GM12801 (cell line): ENCODE data around the gene KCNA5.

ENCODE experiments used
- TF ChIP-seq, protein P1 (sequence below): IDR thresholded peaks from one replicate; pipeline ENCODE4 v1.5.1; 2011; ENCODE audit warnings: control low read depth; ENCODE audit not compliant: insufficient read length; ENCODE audit errors: extremely low read depth

Gene KCNA5

GRCh38 chr12:5030066-5030465, 13.6 kb upstream of the KCNA5 start:
- TF ChIP-seq, protein P1, sequence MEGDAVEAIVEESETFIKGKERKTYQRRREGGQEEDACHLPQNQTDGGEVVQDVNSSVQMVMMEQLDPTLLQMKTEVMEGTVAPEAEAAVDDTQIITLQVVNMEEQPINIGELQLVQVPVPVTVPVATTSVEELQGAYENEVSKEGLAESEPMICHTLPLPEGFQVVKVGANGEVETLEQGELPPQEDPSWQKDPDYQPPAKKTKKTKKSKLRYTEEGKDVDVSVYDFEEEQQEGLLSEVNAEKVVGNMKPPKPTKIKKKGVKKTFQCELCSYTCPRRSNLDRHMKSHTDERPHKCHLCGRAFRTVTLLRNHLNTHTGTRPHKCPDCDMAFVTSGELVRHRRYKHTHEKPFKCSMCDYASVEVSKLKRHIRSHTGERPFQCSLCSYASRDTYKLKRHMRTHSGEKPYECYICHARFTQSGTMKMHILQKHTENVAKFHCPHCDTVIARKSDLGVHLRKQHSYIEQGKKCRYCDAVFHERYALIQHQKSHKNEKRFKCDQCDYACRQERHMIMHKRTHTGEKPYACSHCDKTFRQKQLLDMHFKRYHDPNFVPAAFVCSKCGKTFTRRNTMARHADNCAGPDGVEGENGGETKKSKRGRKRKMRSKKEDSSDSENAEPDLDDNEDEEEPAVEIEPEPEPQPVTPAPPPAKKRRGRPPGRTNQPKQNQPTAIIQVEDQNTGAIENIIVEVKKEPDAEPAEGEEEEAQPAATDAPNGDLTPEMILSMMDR, result no peak

DNA sequence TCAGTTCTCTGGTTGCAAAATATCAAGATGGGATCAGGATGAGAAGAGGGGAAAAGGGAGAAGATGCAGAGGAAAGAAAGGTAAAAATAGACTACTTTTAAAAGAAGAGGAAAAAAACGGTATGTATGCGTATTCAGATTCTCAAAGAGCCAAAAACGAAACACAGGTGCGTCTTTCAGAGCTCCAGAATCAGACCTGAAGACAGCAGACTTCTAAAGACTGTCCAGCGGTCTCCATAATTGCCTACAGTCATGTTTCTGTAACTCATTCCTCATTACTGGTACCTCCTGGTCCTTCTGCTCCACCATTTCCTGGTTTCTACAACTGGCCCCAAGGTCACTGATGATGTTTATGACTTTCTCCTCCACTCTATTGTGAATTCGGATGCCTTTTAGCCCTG, 12.4 kb upstream of the KCNA5 start:
- TF ChIP-seq, protein P1, result no peak

- TF ChIP-seq, protein P1, result no peak
These were observed 11.7 kb upstream of the KCNA5 start for GRCh38 chr12:5031958-5032357.

DNA sequence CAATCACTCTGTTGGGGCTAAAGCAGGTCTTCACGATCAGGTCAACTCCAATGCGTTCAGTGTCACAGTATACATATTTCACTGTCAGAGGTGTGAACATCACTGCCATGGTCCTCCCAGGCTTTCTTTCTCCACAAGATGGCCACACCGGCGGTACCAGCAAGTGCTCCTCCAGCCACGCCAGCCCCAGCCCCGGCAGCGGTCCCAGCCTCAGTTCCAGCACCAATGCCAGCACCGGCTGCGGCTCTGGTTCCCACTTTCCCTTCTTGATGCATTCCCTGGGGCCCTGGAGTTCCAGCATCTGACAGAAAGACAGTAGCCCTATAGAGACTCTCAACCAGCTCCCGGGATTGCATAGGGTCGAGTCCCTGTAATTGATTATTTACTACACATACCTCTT, 10.9 kb upstream of the KCNA5 start:
- TF ChIP-seq, protein P1, result no peak

DNA sequence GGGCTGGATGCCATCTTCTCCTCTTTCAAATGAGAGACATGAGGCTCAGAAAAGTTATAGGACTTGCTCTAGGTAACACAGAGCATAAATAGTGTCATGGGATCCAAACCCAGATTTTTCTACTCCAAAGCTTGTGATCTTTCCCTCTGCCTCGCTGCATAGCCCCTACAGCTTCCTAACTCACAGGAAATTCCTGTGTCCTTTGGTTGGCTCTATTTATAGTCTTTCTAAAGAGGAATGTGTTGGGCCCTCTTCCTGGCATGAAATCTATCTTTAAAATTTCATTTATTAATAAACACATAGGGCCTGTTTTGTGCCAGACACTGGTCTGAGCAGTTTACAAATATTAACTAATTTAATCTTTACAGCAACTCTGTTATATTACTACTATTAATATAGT, 9.8 kb upstream of the KCNA5 start:
- TF ChIP-seq, protein P1, result no peak

- TF ChIP-seq, protein P1, result no peak
These were observed 9.1 kb upstream of the KCNA5 start for GRCh38 chr12:5034603-5035002.

DNA sequence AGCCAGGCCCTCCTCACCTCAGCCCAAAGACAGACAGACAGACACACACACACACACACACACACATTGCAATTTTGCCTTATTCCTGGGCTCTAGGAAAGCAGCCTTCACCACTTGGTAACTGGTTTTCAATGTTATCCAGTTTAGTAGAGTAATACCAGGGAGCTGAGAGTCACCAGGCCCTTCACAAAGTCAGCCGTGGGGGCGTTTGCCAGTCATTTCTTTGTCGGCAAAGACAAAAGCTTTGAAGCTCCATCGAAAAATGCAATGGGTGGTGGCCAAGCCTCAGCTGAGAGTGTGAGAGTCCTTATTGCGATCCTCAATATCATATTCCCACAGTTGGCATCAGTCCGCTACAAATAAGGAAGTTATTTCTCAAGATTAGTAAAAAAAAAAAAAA, 8.1 kb upstream of the KCNA5 start:
- TF ChIP-seq, protein P1, result no peak

DNA sequence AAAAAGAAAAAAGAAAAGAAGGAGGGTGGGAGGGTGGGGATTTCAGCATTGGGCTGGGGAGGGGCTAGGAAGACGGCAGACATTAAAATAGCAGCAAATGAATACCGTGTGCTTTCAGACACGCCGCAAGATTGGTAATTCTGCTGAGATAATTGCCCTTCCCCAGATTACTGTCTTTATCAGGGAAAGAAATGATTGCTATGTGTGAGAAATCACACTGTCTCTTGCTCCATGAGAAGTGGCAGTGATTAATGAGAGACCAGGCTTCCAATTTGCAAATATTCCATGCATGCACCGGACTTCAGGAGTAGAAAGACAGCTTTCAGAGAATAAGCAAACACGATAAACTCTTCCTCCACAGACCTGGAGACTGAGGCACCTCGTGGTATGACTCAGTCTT, 7.6 kb upstream of the KCNA5 start:
- TF ChIP-seq, protein P1, result no peak
